A673 (cell line): ENCODE measurements around the gene ERF. TPM values are rescaled to one million over a fixed set of nuclear protein-coding genes. Genes with fewer than 3 reads are reported as not detected.
A peak's percentile ranks its signal among the peaks of the same experiment; 100 is the strongest.

ENCODE experiments used
- BruUV-seq: library from RNA; stranded (reverse); fragments of 400-500 nt; replicated peaks from 2 replicates; lab custom pipeline; 2021; lab: Mats Ljungman, UMichigan
- CTCF ChIA-PET: fragments of 300-600 bp; sonication (Branson Sonifier 250); formaldehyde crosslinking; loops from one replicate; lab custom pipeline; 2022; ENCODE audit warnings: antibody characterized with exemption; lab: Charles Lee
- POLR2A ChIA-PET: fragments of 300-600 bp; sonication (Branson Sonifier 250); formaldehyde crosslinking; loops from one replicate; lab custom pipeline; 2022; ENCODE audit warnings: antibody characterized with exemption; ENCODE audit not compliant: low non-redundant PET; lab: Charles Lee
- DNase-seq: peaks from one replicate; pipeline ENCODE4 v3.0.0-alpha.2; 2015; ENCODE audit warnings: low spot score
- H3K27ac ChIP-seq: fragments of 200-600 bp; sonication (generic); 2 replicates; pipeline ENCODE4 v1.5.1; 2016; ENCODE audit warnings: mixed run types, low read depth, mild to moderate bottlenecking, mixed read lengths, antibody characterized with exemption, low read length; ENCODE audit not compliant: poor library complexity, severe bottlenecking
- H3K27me3 ChIP-seq: fragments of 200-600 bp; sonication (generic); replicated peaks from 2 replicates; pipeline ENCODE4 v1.6.1; 2017; ENCODE audit warnings: mixed run types, low read depth, mild to moderate bottlenecking, mixed read lengths, antibody characterized with exemption, low read length; ENCODE audit not compliant: insufficient read depth, poor library complexity
- H3K36me3 ChIP-seq: fragments of 200-600 bp; sonication (generic); 2 replicates; pipeline ENCODE4 v1.6.1; 2016; ENCODE audit warnings: mixed run types, mild to moderate bottlenecking, mixed read lengths, antibody characterized with exemption, low read length; ENCODE audit not compliant: insufficient read depth, poor library complexity, severe bottlenecking
- H3K4me1 ChIP-seq: fragments of 200-600 bp; sonication (generic); 2 replicates; pipeline ENCODE4 v1.6.1; 2017; ENCODE audit warnings: mixed run types, mild to moderate bottlenecking, mixed read lengths, antibody characterized with exemption, low read length; ENCODE audit not compliant: insufficient read depth, poor library complexity, severe bottlenecking
- H3K4me3 ChIP-seq: fragments of 200-600 bp; sonication (generic); 2 replicates; pipeline ENCODE4 v1.5.1; 2016; ENCODE audit warnings: low read depth, mixed run types, mild to moderate bottlenecking, mixed read lengths, low read length; ENCODE audit not compliant: poor library complexity, severe bottlenecking
- H3K9me3 ChIP-seq: fragments of 200-600 bp; sonication (generic); 2 replicates; pipeline ENCODE4 v1.6.1; 2016; ENCODE audit warnings: mixed run types, low read depth, mild to moderate bottlenecking, mixed read lengths, antibody characterized with exemption, low read length; ENCODE audit not compliant: poor library complexity, severe bottlenecking
- EZH2 ChIP-seq: fragments of 200-600 bp; sonication (generic); IDR thresholded peaks from 2 replicates; pipeline ENCODE4 v1.6.1; 2017; ENCODE audit warnings: borderline replicate concordance, low read depth, mild to moderate bottlenecking, mixed read lengths, antibody characterized with exemption, low read length; ENCODE audit not compliant: poor library complexity, severe bottlenecking
- intact Hi-C: fragments of 100-400 bp; cut with micrococcal nuclease; formaldehyde crosslinking; loops from one replicate; pipeline ENCODE4 v1.10.0; 2022; ENCODE audit not compliant: unreplicated experiment
- total RNA-seq: library from RNA; stranded (reverse); gene quantifications from 2 replicates; pipeline ENCODE4 v1.2.3, GENCODE V29; 2021
- TF ChIP-seq, protein P1 (sequence below): fragments of 300-800, 200-600 bp; sonication (generic); conservative IDR thresholded peaks from 2 replicates; pipeline ENCODE4 v1.5.1; 2017; ENCODE audit warnings: low read depth, mild to moderate bottlenecking, antibody characterized with exemption, low read length, moderate library complexity, mixed read lengths

Gene ERF
- total RNA-seq, 1 experiment from 2014 or later: 164 TPM

DNA sequence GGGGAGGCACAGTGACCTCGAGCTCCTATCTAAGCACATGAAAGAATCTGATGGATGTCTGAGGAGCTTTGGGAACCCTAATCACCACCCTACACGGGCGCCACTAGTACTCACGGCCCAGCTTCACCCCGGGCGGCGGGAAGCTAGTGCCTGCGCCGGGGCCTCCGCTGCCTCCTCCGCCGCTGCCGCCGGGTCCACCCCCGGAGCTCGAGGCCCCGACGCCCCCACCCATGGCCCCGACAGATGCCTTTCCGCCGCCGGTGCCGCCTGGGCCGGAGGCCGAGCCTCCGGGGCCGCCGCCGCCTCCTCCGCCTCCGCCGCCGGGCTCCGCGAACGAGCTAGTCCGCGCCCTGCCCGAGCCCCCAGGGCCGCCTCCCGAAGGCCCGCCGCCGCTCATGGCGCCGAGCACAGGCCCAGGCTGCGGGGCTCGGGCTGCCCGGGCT, 12.8 kb downstream of the ERF start:
- intact Hi-C loops: no loop called here
- Histone ChIP-seq H3K27me3 (no peaks in the 10 kb centered on the region), H3K4me1 (peaks cover 22% of the 10 kb centered on the region), H3K27ac (peak overlapping the region; percentile 82), H3K36me3 (peaks cover 9% of the 10 kb centered on the region), H3K9me3 (no peaks in the 10 kb centered on the region), H3K4me3 (peak overlapping the region; percentile 72)
- TF ChIP-seq, protein P1, sequence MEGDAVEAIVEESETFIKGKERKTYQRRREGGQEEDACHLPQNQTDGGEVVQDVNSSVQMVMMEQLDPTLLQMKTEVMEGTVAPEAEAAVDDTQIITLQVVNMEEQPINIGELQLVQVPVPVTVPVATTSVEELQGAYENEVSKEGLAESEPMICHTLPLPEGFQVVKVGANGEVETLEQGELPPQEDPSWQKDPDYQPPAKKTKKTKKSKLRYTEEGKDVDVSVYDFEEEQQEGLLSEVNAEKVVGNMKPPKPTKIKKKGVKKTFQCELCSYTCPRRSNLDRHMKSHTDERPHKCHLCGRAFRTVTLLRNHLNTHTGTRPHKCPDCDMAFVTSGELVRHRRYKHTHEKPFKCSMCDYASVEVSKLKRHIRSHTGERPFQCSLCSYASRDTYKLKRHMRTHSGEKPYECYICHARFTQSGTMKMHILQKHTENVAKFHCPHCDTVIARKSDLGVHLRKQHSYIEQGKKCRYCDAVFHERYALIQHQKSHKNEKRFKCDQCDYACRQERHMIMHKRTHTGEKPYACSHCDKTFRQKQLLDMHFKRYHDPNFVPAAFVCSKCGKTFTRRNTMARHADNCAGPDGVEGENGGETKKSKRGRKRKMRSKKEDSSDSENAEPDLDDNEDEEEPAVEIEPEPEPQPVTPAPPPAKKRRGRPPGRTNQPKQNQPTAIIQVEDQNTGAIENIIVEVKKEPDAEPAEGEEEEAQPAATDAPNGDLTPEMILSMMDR: no peak
- no peak for TF ChIP-seq EZH2
- no TSS peak for BruUV-seq
- ChIA-PET CTCF (no interaction called here), POLR2A (interaction anchor here (0.6 to 0.9 kb wide), 2 partner anchors 9 to 69 kb away, joined by 3 to 4 read pairs; no protein-coding TSS in a partner anchor)
- DNase-seq: no peak

DNA sequence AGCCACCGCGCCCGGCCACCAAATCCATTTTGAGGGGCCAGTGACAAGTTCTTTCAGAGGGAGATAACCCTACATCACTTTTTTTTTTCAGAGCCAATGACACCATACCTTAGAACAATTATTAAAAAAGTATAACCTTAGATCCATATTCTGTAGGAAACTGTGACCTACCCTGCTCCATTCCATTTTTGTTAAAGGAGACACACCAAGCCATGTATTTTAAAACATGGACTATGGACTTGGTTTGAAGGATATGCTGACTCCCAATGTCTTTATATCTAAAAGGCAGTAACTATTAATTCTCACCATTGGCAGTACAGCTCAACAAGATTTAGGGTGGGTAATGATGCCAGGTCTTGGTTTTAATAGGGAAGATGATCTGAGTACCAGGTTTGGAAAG, 13.6 kb downstream of the ERF start:
- TF ChIP-seq, protein P1: no peak
- TF ChIP-seq EZH2: no peak
- intact Hi-C loops: no loop called here
- BruUV-seq: no TSS peak
- Histone ChIP-seq H3K9me3 (no peaks in the 10 kb centered on the region), H3K27me3 (no peaks in the 10 kb centered on the region), H3K27ac (peak overlapping the region; percentile 82), H3K4me1 (peaks cover 14% of the 10 kb centered on the region), H3K4me3 (peak overlapping the region; percentile 72), H3K36me3 (peaks cover 16% of the 10 kb centered on the region)
- ChIA-PET POLR2A (no interaction called here), CTCF (no interaction called here)
- no peak for DNase-seq

DNA sequence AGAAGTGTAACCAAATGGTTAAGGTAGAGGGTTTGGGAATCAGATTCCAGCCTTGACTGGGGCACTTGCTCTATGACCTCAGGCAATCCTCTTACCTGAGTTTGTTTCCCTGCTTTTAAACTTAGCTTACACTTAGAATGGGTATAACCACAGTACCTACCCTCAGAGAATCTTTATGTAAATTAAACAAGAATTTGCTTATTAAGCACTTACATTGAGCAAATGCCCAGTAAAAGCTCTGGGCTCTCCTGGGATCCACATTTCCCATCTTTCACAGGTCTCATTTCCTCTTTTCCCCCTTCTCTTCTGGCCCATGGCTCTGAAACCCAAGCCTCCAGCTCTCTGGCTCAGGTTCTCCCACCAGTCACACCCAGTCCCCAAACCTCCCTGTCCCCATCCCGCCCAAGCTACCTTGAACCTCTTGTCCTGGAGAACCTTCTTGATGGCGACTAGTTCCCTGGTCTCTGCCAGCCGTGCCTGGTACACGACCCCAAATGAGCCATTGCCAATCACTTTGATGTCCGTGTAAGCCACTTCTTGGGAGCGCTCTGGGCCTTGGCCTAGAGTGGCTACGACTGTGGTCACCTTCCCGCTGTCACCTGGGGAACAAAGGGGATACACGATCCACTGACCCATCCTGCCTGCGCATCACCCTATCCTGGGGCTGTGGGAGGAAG, 15.2 kb downstream of the ERF start:
- POLR2A ChIA-PET: no interaction called here
- Histone ChIP-seq H3K27me3 (no peaks in the 10 kb centered on the region), H3K4me1 (peaks cover 13% of the 10 kb centered on the region), H3K27ac (peak overlapping the region; percentile 38), H3K36me3 (peaks cover 31% of the 10 kb centered on the region), H3K9me3 (no peaks in the 10 kb centered on the region), H3K4me3 (no peak overlapping the region)
- intact Hi-C loops: no loop called here
- TF ChIP-seq, protein P1: no peak
- TF ChIP-seq EZH2: no peak
- DNase-seq: no peak
- BruUV-seq: no TSS peak
- CTCF ChIA-PET: no interaction called here
